Measurements from ENCODE around the gene CD3G.

- TF ChIP-seq EP300 (IDR thresholded peaks at IDR 0.05) = no peak
- no peak for TF ChIP-seq CTCF (IDR thresholded peaks at IDR 0.05)
Observed at GRCh38 chr11:118312328-118312727, 31.8 kb upstream of the CD3G start.

All from ovary (tissue), 3 donors.